ENCODE measurements around the gene CEACAM6.
A peak's percentile ranks its signal among the peaks of the same experiment; 100 is the strongest.

Gene CEACAM6

GRCh38 chr19:41799444-41800000 lies 44.2 kb downstream of the CEACAM6 start:
- no peak for DNase-seq

- no peak for DNase-seq
Measured at GRCh38 chr19:41801031-41801430, 45.7 kb downstream of the CEACAM6 start.

- no peak for DNase-seq
Measured at GRCh38 chr19:41801792-41802211, 46.5 kb downstream of the CEACAM6 start.

- DNase-seq, result no peak
Measured at GRCh38 chr19:41802770-41803169, 47.4 kb downstream of the CEACAM6 start.

GRCh38 chr19:41804336-41804735 lies 49.0 kb downstream of the CEACAM6 start:
- no peak for DNase-seq

- no peak for DNase-seq
Measured at GRCh38 chr19:41807176-41807575, 51.8 kb downstream of the CEACAM6 start.

- no peak for DNase-seq
Measured at GRCh38 chr19:41808663-41809566, 53.6 kb downstream of the CEACAM6 start.

- no peak for DNase-seq
Measured at GRCh38 chr19:41810301-41810700, 55.0 kb downstream of the CEACAM6 start.

GRCh38 chr19:41811036-41811435 lies 55.7 kb downstream of the CEACAM6 start:
- no peak for DNase-seq

GRCh38 chr19:41811981-41812380 lies 56.7 kb downstream of the CEACAM6 start:
- no peak for DNase-seq

GRCh38 chr19:41813911-41814310 lies 58.6 kb downstream of the CEACAM6 start:
- no peak for DNase-seq

- DNase-seq, result no peak
Measured at GRCh38 chr19:41815301-41815700, 60.0 kb downstream of the CEACAM6 start.

GRCh38 chr19:41816761-41817160 lies 61.4 kb downstream of the CEACAM6 start:
- DNase-seq, result no peak

GRCh38 chr19:41821003-41821735 lies 65.8 kb downstream of the CEACAM6 start:
- peak; percentile 22 for DNase-seq

Measured in activated gamma-delta T cell treated with Interleukin-2 at 50 U/mL for 16 hours (primary cell).